H1 (cell line): ENCODE results near the gene CASS4. TPM values are rescaled to one million over a fixed set of nuclear protein-coding genes. Genes with fewer than 3 reads are reported as not detected.

Experiments
- BRCA1 ChIP-seq: IDR thresholded peaks from 2 replicates; pipeline ENCODE4 v1.6.1; 2012; ENCODE audit warnings: low read depth, low read length, improper control_type of control experiment
- MAX ChIP-seq: IDR thresholded peaks from 2 replicates; pipeline ENCODE4 v1.6.1; 2012; ENCODE audit warnings: inconsistent platforms
- NANOG ChIP-seq: IDR thresholded peaks from 2 replicates; pipeline ENCODE4 v1.6.1; 2011; ENCODE audit warnings: low read length, low read depth, mild to moderate bottlenecking, inconsistent platforms; ENCODE audit not compliant: insufficient read depth, poor library complexity, severe bottlenecking
- SP2 ChIP-seq: IDR thresholded peaks from 2 replicates; pipeline ENCODE4 v1.6.1; 2012; ENCODE audit warnings: mild to moderate bottlenecking, low read length, inconsistent platforms
- polyA plus RNA-seq, 7 experiments: library from polyadenylated mRNA; depleted of rRNA in 3 of 7; stranded (reverse) in 5 of 7; unstranded in 2 of 7; fragments of >200 nt in 5 of 7; fragments of 200-250 nt in 2 of 7; gene quantifications; 1 replicate in 5 of 7; 2 replicates in 1 of 7; 4 replicates in 1 of 7; pipeline versions ENCODE4 v1.2.1 to v1.2.3, GENCODE V29; 2011 to 2013; ENCODE audit warnings: missing spikeins in 2 of 7, mixed read lengths in 2 of 7
- total RNA-seq: library from RNA; stranded (reverse); fragmentation: NEBNext Ultra II Directional; extraction: Animal tissue kit (Norgen Biotek cat#: 25700); gene quantifications from 2 replicates; pipeline ENCODE4 v1.2.1, GENCODE V29; 2021

The CASS4 gene
- total and polyA plus RNA-seq, 2 of the 8 experiments (the other 6 are each of a cell fraction or from before 2014, with no cell fraction given) = not detected

GRCh38 chr20:56433880-56434255 lies 21.8 kb downstream of the CASS4 start (continued):
- no peak for TF ChIP-seq MAX
- no peak for TF ChIP-seq SP2
- TF ChIP-seq NANOG = no peak
- TF ChIP-seq BRCA1 = no peak
